HG03432 (cell line): Measurements from ENCODE around the gene DMD.
A peak's percentile ranks its signal among the peaks of the same experiment; 100 is the strongest.

Source experiments
- ATAC-seq: cut with Tn5 transposase; IDR thresholded peaks from one replicate; pipeline ENCODE4 v1.9.1; 2021; ENCODE audit warnings: mild to moderate bottlenecking, moderate library complexity; ENCODE audit not compliant: unreplicated experiment

DMD gene

DNA sequence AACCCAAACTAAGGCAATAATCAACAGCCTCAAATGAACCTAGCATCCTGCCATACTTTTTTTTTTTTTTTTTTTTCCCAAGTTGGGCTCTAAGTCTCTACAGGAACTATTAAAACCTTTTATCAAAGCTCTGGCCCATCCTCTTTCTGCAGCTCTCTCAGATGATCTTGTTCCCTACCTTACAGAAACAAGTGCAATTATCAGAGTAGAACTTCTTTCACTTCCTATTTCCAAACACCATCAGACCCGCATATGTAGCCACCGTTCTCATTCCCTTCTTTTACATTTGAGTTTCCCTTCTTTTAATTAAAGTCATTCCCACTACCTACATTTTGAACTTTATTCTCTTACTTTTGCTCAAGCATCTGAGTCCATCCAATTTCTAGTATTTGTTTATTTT, 690.6 kb downstream of the DMD start:
- ATAC-seq = no peak

- ATAC-seq = peak; percentile 96
Measured at GRCh38 chrX:32514986-32515385, 696.4 kb downstream of the DMD start.

DNA sequence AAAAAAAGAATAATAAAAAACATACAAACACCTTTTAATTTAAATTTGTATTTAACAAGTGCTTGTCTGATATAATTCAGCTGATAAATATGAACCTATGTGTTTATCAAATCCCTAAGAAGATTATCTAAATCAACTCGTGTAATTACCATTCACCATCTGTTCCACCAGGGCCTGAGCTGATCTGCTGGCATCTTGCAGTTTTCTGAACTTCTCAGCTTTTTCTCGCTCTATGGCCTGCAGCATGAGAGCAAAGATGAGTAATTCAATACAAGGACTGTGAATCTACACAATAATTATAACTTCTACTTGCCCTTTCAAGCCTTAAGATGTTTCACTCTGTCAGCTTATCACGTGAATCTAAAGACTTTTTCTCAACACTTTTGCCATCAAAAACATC, 709.7 kb downstream of the DMD start:
- ATAC-seq = no peak

DNA sequence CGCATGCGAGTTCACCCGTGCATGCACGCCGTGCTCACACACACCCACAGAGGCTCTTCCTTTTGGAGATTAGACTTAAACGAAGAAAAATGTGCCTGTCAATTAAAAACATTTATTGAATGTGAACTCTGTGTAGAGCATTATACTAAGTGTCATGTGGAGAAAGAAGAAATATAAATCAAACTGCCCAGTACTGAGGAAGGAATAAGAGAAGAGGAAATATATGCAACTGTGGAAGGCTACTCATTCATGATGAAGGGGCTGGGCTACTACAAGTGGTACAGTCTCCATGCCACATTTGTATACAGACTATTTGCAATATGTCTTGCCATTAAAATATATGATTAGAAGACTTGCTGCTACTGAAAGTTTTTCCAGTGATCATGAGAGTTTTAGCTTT, 714.7 kb downstream of the DMD start:
- ATAC-seq = no peak

DNA sequence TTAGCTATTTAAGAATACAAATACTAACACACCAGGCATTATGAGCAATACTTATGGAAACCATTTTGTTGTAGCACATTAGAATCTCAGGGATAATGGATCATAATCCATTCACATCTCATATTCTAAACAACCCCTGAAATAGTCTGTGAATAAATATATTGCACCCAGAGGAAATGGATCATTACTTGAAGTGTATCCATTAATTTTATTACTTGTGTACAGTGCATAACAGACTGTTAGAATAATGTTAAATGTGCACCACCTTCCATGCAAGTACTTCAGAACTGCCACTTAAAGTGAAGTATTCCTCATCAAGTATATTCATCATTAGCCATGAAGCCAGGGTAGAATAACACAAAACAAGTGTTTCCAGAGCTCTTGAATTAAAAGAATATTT, 715.5 kb downstream of the DMD start:
- no peak for ATAC-seq

- ATAC-seq = no peak
Measured at GRCh38 chrX:32489125-32489524, 722.2 kb downstream of the DMD start.

GRCh38 chrX:32483534-32484136, 727.7 kb downstream of the DMD start:
- ATAC-seq = no peak

- ATAC-seq = no peak
Measured at GRCh38 chrX:32480019-32480418, 731.3 kb downstream of the DMD start.

DNA sequence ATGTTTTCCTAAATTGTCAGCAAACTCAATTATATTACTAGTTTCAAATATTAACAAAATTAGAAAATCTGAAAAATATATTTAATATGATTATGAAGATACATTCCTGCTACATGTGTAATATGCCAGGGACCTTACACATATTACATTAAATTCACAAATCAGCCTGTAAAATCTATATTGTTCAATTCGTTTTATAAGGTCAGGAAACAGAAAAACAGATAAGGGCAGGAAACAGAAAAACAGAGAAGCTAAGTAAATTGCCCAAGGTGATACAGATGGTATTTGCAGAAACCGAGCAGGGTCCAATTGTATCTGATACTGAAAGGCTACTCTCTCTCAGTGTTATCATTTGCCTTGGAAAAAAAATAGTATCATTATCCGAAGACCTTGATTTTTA, 739.0 kb downstream of the DMD start:
- ATAC-seq = no peak

DNA sequence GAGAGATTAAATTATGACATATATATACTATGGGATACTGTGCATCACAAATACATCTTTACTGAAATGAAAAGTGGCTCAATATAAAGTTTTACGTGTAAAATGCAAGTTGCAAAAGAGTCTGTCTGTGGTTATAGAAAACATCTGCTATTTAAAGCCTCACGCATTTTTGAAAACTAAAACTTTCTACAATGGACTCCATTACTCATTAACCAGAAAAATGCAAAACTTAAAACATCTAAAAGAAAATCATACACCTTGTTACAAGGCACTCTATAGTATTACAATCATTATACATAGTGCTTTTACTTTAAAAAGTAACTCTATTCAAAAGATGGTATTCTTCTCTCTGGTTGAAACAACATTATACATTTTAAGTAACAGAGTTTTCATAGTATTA, 755.6 kb downstream of the DMD start:
- no peak for ATAC-seq

- no peak for ATAC-seq
Measured at GRCh38 chrX:32451954-32452695, 759.2 kb downstream of the DMD start.

GRCh38 chrX:32448945-32449344, 762.4 kb downstream of the DMD start:
- peak; percentile 75 for ATAC-seq

- ATAC-seq = peak; percentile 99
Measured at GRCh38 chrX:32448320-32448719, 763.0 kb downstream of the DMD start.

DNA sequence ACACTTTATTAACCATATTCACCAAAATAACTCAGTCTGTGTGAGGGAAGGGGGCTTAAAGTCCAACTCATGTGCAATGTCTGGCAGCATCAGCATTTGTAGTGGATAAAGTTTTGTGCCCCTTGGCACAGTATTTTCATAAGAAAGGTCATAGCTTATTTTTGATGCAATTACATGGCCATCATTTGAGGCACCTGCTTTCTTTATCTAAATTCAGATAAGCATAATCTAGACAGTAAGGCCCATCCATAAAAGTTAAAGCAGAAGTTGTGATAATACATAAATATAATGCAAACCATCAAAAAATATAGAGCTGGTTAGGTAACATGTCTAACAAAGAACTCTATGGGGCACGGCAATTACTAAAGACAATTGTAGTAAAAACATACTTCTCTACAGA, 763.7 kb downstream of the DMD start:
- no peak for ATAC-seq

DNA sequence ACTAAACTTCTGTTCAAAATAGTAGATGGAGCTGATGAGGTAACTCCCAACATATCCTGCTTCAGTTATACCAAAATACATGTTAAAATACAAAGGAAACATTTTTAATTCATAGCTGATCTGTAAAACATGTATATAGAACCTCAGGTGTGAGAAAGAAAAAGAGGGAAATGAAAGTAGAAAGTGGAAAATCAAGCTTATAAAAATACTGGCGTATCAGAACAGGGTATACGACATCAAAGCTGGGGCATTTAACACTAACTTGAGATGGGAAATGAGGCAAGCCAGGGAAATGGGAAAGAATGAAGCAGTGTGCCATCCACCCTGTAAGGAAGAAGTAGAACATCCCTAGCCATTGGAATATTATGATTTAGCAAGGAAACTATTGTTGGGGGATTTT, 767.5 kb downstream of the DMD start:
- ATAC-seq = no peak

GRCh38 chrX:32421266-32421665, 790.1 kb downstream of the DMD start:
- no peak for ATAC-seq

DNA sequence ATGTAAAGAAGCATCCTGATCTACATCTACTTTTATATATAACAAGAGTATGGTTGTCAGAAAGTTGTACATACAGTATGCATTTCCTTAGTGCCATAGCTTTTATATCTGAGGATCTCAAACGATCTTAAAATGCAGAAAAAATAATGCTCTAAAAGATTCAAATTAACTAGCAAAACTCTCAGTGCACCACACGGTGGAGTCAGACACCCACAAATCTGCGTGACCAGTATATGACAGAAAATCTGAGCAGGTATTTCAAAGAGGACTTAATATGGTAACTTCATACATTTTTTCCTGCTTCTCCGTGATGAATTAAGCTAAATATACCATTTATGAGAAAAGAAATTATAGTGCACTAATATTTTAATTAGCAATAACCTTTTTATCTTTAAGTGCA, 803.0 kb downstream of the DMD start:
- ATAC-seq = no peak

- ATAC-seq = peak; percentile 82
Measured at GRCh38 chrX:32397562-32398216, 813.7 kb downstream of the DMD start.

GRCh38 chrX:32395878-32396277, 815.5 kb downstream of the DMD start:
- ATAC-seq = no peak

- no peak for ATAC-seq
Measured at GRCh38 chrX:32392655-32393054, 818.7 kb downstream of the DMD start.

DNA sequence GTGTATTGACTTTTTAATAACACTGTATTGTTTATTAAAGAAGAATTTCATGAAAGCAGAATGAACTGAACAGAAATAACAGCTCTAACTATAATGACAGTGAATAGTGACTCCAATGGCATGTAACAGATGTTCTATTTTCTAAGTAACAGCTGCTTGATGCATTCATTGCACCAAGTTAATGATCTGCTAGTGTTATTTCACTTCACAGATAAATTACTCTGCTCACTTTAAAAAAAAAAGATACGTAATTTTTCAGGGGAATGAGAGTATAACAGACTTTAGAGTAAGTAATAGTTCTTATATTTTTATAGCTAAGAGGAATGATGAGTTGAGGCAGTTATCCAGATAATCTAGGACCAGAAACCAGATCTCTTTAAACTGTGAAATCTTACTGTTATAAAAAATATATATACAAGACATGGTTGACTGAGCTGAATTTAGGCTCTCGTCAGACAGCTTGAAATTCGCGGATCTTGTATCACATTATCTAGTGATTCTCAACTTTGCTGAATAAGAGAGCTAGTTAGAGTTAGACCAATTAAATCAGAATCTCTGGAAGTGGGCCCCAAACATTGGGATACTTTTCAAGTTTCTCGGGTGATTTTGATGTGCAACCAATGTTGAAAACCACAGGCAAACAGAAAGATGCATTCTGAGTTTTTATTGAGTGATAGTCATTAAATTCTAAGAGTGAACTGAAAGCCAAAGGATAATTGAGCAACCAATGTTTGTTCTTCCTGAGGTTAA, 840.7 kb downstream of the DMD start:
- no peak for ATAC-seq
